ENCODE results near the gene UST.

UST gene

GRCh38 chr6:148703900-148704299 lies 42.9 kb upstream of the UST start:
- in situ Hi-C loops (cut with MboI; ENCODE audit: low sequenced_read_pairs, unreplicated experiment): no loop called here
- TF ChIP-seq CTCF (IDR thresholded peaks at IDR 0.05; ENCODE audit: borderline replicate concordance, control extremely low read depth, extremely low read depth, insufficient read depth, missing control alignments): no peak
- no peak for DNase-seq (ENCODE audit: low spot score)

- in situ Hi-C loops (cut with MboI; ENCODE audit: low sequenced_read_pairs, unreplicated experiment): no loop called here
- DNase-seq (ENCODE audit: low spot score): no peak
- no peak for TF ChIP-seq CTCF (IDR thresholded peaks at IDR 0.05; ENCODE audit: borderline replicate concordance, control extremely low read depth, extremely low read depth, insufficient read depth, missing control alignments)
Measured at GRCh38 chr6:148704400-148705246, 42.2 kb upstream of the UST start.

GRCh38 chr6:148708707-148709106 lies 38.1 kb upstream of the UST start:
- in situ Hi-C loops (cut with MboI; ENCODE audit: low sequenced_read_pairs, unreplicated experiment): no loop called here
- no peak for TF ChIP-seq CTCF (IDR thresholded peaks at IDR 0.05; ENCODE audit: borderline replicate concordance, control extremely low read depth, extremely low read depth, insufficient read depth, missing control alignments)

DNA sequence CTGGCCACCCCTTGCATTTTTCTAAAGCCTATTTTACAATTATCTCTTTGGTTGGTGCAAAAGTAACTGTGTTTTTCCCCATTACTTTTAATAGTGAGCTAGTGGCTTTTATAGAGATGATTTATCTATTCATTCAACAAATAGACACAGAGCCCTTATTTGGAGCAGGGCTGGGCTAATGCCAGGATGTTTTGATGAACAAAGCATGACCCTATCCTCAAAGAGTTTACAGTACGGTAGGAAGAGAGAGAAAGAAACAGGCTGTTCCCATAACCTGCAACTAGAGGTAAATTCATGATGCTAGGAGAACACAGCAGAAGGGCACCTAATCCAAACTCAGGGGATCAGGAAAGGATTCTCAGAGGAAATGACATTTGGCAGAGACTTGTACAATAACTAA lies 37.3 kb upstream of the UST start:
- in situ Hi-C loops (cut with MboI; ENCODE audit: low sequenced_read_pairs, unreplicated experiment): no loop called here
- no peak for TF ChIP-seq CTCF (IDR thresholded peaks at IDR 0.05; ENCODE audit: borderline replicate concordance, control extremely low read depth, extremely low read depth, insufficient read depth, missing control alignments)
- DNase-seq (ENCODE audit: low spot score): no peak

More at GRCh38 chr6:148708707-148709106, 38.1 kb upstream of the UST start:
- DNase-seq (ENCODE audit: low spot score): no peak

DNA sequence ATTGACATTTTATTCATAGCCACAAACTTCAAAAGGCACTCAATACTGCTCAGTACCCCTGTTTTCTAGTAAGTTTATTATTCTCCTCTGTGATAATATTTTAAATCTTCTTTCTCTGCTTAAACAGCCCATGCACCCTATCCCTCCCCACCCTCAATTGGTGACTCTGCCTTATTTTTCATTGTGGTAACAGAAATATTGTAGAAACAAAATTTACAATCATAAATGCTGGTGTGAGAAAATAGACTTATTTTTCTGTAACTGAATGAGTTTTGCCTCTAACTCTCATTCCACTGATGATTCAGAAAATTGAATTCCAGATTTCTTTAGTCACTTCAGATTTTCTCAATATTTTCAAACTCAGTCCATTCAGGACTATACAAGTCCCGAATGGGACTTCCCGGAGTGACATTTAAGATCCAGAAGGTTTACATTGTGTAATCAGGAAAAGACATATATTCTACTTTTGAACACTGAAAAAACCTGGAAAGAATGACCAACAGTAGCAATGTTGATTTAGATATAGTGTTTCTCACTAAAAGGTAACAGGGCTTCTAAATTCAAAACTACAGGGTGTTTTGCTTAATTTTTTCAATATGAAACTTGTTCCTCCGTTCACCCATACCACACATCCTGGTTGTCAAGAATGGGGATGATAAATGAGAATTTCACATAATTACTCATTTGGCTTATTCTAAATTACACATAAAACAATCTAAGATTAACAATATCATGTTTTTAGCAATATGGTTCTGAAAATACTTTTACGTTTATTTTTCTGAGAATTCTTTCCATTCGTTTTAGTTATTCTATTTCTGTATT lies 34.8 kb upstream of the UST start:
- TF ChIP-seq CTCF (IDR thresholded peaks at IDR 0.05; ENCODE audit: borderline replicate concordance, control extremely low read depth, extremely low read depth, insufficient read depth, missing control alignments): no peak
- in situ Hi-C loops (cut with MboI; ENCODE audit: low sequenced_read_pairs, unreplicated experiment): no loop called here
- DNase-seq (ENCODE audit: low spot score): no peak

DNA sequence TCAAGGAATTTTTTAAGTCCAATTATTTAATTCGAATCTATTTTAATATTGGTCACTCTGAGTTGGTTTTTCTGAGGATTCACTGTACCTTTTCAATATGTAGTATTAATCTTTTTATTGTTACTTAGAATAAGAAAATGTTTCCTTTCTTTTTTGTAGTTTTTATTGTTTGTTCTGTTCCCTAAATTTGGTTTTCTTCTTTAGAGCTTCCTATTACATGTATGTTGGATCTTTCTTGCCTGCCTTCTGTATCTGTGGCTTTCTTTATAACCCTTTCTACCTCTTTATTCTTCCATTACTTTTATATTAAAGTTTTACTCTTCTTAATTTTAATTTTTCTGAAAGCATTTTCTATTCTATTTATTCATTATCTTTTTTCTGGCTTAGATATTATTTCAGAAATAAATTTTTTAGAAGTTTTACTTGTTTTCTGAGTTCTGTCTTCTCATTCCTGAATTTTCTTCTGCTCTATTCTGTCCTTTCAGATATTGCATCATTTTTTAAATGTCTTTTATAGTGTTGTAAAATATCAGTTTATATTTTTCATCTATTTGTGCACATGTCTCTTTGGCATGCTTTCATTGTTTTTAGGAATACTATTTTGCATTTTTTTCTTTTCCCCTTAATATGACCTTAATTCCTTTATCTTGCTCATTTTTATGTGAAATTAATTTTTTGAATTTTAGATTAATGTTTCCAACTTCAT lies 33.6 kb upstream of the UST start:
- in situ Hi-C loops (cut with MboI; ENCODE audit: low sequenced_read_pairs, unreplicated experiment): no loop called here
- DNase-seq (ENCODE audit: low spot score): no peak
- TF ChIP-seq CTCF (IDR thresholded peaks at IDR 0.05; ENCODE audit: borderline replicate concordance, control extremely low read depth, extremely low read depth, insufficient read depth, missing control alignments): no peak
